ENCODE results near the gene HIPK2. TPM values are rescaled to one million over a fixed set of nuclear protein-coding genes. Genes with fewer than 3 reads are reported as not detected.
A peak's percentile ranks its signal among the peaks of the same experiment; 100 is the strongest.

HIPK2 gene
- total and polyA plus RNA-seq, 2 experiments from 2014 or later: 7.3 to 16.9 TPM

- Histone ChIP-seq H3K4me3 (no peak overlapping the region), H3K79me2 (replicated peaks; ENCODE audit: insufficient read depth) (no peaks in the 10 kb centered on the region), H3K27ac (ENCODE audit: low read depth) (peak overlapping the region; percentile 51; the same call in 1 of the 2 replicates), H3K4me1 (ENCODE audit: insufficient read depth) (peaks cover 23% of the 10 kb centered on the region), H3F3A (replicated peaks; ENCODE audit: low read depth) (no peaks in the 10 kb centered on the region), H3K9me2 (ENCODE audit: insufficient read depth) (0 out of 2 replicates have a peak, but pooled peaks cover 2% of the 10 kb centered on the region), H2AFZ (no peak overlapping the region), H3K4me2 (0 out of 2 replicates have a peak overlapping the region, but pooled peaks have one; percentile 5), H3K36me3 (ENCODE audit: insufficient read depth) (no peaks in the 10 kb centered on the region), H4K20me1 (replicated peaks; ENCODE audit: insufficient read depth) (no peaks in the 10 kb centered on the region), H3K27me3 (ENCODE audit: insufficient read depth) (no peaks in the 10 kb centered on the region)
- DNase-seq (ENCODE audit: low spot score): peak; percentile 54
- peak overlapping the region; percentile 88 for H3K27ac Mint-ChIP-seq
- peak; percentile 38 for ATAC-seq
- H3K4me1 Mint-ChIP-seq: peaks cover 36% of the 10 kb centered on the region
- peaks cover 2% of the 10 kb centered on the region; the same call in 1 of the 3 replicates for H3K9me3 Mint-ChIP-seq
- peaks cover 15% of the 10 kb centered on the region for H3K27me3 Mint-ChIP-seq (ENCODE audit: insufficient read depth, low read depth, poor library complexity)
- TF ChIP-seq CTCF (conservative IDR thresholded peaks at IDR 0.05; ENCODE audit: low read depth in 2 of 2) (no peak), JUNB (IDR thresholded peaks at IDR 0.05; ENCODE audit: unreplicated experiment) (no peak), NANOG (IDR thresholded peaks at IDR 0.05; ENCODE audit: borderline replicate concordance) (no peak), EZH2 (IDR thresholded peaks at IDR 0.05; ENCODE audit: low read depth, unreplicated experiment) (no peak), ETS1 (IDR thresholded peaks at IDR 0.05) (no peak)
- no peaks in the 10 kb centered on the region for H3K36me3 Mint-ChIP-seq (ENCODE audit: low read depth)
- H3K4me3 Mint-ChIP-seq: no peak overlapping the region; the same call in 2 of the 3 replicates
These were observed 117.3 kb downstream of the HIPK2 start for GRCh38 chr7:139660317-139661042.

GRCh38 chr7:139659922-139660316 lies 117.9 kb downstream of the HIPK2 start:
- peaks cover 2% of the 10 kb centered on the region; the same call in 1 of the 3 replicates for H3K9me3 Mint-ChIP-seq
- Histone ChIP-seq H3K4me1 (ENCODE audit: insufficient read depth) (peaks cover 23% of the 10 kb centered on the region), H4K20me1 (replicated peaks; ENCODE audit: insufficient read depth) (no peaks in the 10 kb centered on the region), H2AFZ (no peak overlapping the region), H3K36me3 (ENCODE audit: insufficient read depth) (no peaks in the 10 kb centered on the region), H3K4me2 (0 out of 2 replicates have a peak overlapping the region, but pooled peaks have one; percentile 5), H3K4me3 (no peak overlapping the region), H3K27ac (ENCODE audit: low read depth) (peak overlapping the region; percentile 51; the same call in 1 of the 2 replicates), H3K79me2 (replicated peaks; ENCODE audit: insufficient read depth) (no peaks in the 10 kb centered on the region), H3F3A (replicated peaks; ENCODE audit: low read depth) (no peaks in the 10 kb centered on the region), H3K9me2 (ENCODE audit: insufficient read depth) (no peaks in the 10 kb centered on the region), H3K27me3 (ENCODE audit: insufficient read depth) (no peaks in the 10 kb centered on the region)
- DNase-seq (ENCODE audit: low spot score) (no peak), ATAC-seq (no peak)
- H3K27ac Mint-ChIP-seq: no peak overlapping the region
- H3K36me3 Mint-ChIP-seq (ENCODE audit: low read depth): no peaks in the 10 kb centered on the region
- peaks cover 13% of the 10 kb centered on the region for H3K27me3 Mint-ChIP-seq (ENCODE audit: insufficient read depth, low read depth, poor library complexity)
- peaks cover 36% of the 10 kb centered on the region for H3K4me1 Mint-ChIP-seq
- no peak overlapping the region for H3K4me3 Mint-ChIP-seq
- TF ChIP-seq ZNF331 (CRISPR knock-in tag; IDR thresholded peaks at IDR 0.05; ENCODE audit: low read depth) (no peak), POLR2AphosphoS5 (IDR thresholded peaks at IDR 0.05; ENCODE audit: low read depth) (no peak), CTCF (conservative IDR thresholded peaks at IDR 0.05; ENCODE audit: low read depth in 2 of 2) (no peak), CREB1 (CRISPR knock-in tag; IDR thresholded peaks at IDR 0.05; ENCODE audit: low read depth) (no peak), REST (IDR thresholded peaks at IDR 0.05; ENCODE audit: unreplicated experiment) (no peak), EZH2 (IDR thresholded peaks at IDR 0.05; ENCODE audit: low read depth, unreplicated experiment) (no peak), ZNF114 (CRISPR knock-in tag; IDR thresholded peaks at IDR 0.05) (no peak), NANOG (IDR thresholded peaks at IDR 0.05; ENCODE audit: borderline replicate concordance) (no peak), EZH2phosphoT487 (IDR thresholded peaks at IDR 0.05; ENCODE audit: unreplicated experiment) (no peak), JUNB (IDR thresholded peaks at IDR 0.05; ENCODE audit: unreplicated experiment) (no peak), STAT1 (IDR thresholded peaks at IDR 0.05; ENCODE audit: unreplicated experiment) (no peak)

Data from GM23338 (cell line).